A549 (cell line): Measurements from ENCODE around the gene DHRS11. TPM values are rescaled to one million over a fixed set of nuclear protein-coding genes. Genes with fewer than 3 reads are reported as not detected.

Experiments used
- BHLHE40 ChIP-seq: IDR thresholded peaks from 2 replicates; pipeline ENCODE4 v1.6.1; 2012; ENCODE audit warnings: low read depth, low read length, inconsistent platforms
- CBX2 ChIP-seq: fragments of 200-600 bp; sonication (generic); IDR thresholded peaks from 2 replicates; pipeline ENCODE4 v1.6.1; 2016; ENCODE audit warnings: low read depth, mild to moderate bottlenecking, borderline replicate concordance
- CBX8 ChIP-seq: fragments of 200-600 bp; sonication (generic); IDR thresholded peaks from 2 replicates; pipeline ENCODE4 v1.6.1; 2016
- CHD2 ChIP-seq: fragments of 150-350 bp; IDR thresholded peaks from 2 replicates; pipeline ENCODE4 v1.6.1; 2014; ENCODE audit warnings: low read length; ENCODE audit not compliant: partially characterized antibody
- E2F6 ChIP-seq: IDR thresholded peaks from 2 replicates; pipeline ENCODE4 v1.6.1; 2012; ENCODE audit warnings: low read depth, borderline replicate concordance
- ELK1 ChIP-seq: fragments of 150-350 bp; IDR thresholded peaks from 2 replicates; pipeline ENCODE4 v1.6.1; 2014; ENCODE audit warnings: low read depth, mild to moderate bottlenecking, low read length
- EP300 ChIP-seq, 2 experiments: fragments of >200 bp; sonication (Bioruptor Twin); formaldehyde crosslinking; IDR thresholded peaks; 2 replicates in 1 of 2; 3 replicates in 1 of 2; pipeline ENCODE4 v1.6.1; 2016 to 2017
- FOSB ChIP-seq: fragments of 250-450 bp; sonication (Bioruptor Pico); IDR thresholded peaks from 2 replicates; pipeline ENCODE4 v1.5.0; 2020; ENCODE audit warnings: mild to moderate bottlenecking, moderate library complexity
- FOXS1 ChIP-seq: fragments of 250-450 bp; sonication (Bioruptor Pico); IDR thresholded peaks from 2 replicates; pipeline ENCODE4 v1.5.0; 2020; ENCODE audit warnings: mild to moderate bottlenecking, moderate library complexity
- HES2 ChIP-seq: fragments of >200 bp; sonication (Bioruptor Twin); formaldehyde crosslinking; IDR thresholded peaks from 2 replicates; pipeline ENCODE4 v1.6.1; 2016
- HEYL ChIP-seq: fragments of 250-450 bp; sonication (Bioruptor Pico); IDR thresholded peaks from 2 replicates; pipeline ENCODE4 v1.8.0; 2021; ENCODE audit warnings: mild to moderate bottlenecking, moderate library complexity
- HOXB13 ChIP-seq: fragments of 250-450 bp; sonication (Bioruptor Pico); IDR thresholded peaks from 2 replicates; pipeline ENCODE4 v1.5.0; 2020; ENCODE audit warnings: low read depth, mild to moderate bottlenecking, moderate library complexity
- JUNB ChIP-seq: fragments of >200 bp; sonication (Bioruptor Twin); formaldehyde crosslinking; IDR thresholded peaks from 2 replicates; pipeline ENCODE4 v1.6.1; 2016
- KDM1A ChIP-seq: fragments of 200-600 bp; sonication (generic); IDR thresholded peaks from 2 replicates; pipeline ENCODE4 v1.6.1; 2016; ENCODE audit warnings: low read depth, mild to moderate bottlenecking
- KDM5A ChIP-seq: fragments of 200-600 bp; sonication (generic); IDR thresholded peaks from 2 replicates; pipeline ENCODE4 v1.6.1; 2016; ENCODE audit warnings: antibody characterized with exemption, mild to moderate bottlenecking
- NPAS2 ChIP-seq: fragments of 250-450 bp; sonication (Bioruptor Pico); IDR thresholded peaks from 2 replicates; pipeline ENCODE4 v1.8.0; 2022; ENCODE audit warnings: mild to moderate bottlenecking, moderate library complexity, borderline replicate concordance
- POLR2A ChIP-seq: IDR thresholded peaks from 2 replicates; pipeline ENCODE4 v1.6.1; 2012; ENCODE audit warnings: mild to moderate bottlenecking, low read length
- RAD21 ChIP-seq, 2 experiments: fragments of >200 bp in 1 of 2; sonication (Bioruptor Twin) in 1 of 2; formaldehyde crosslinking in 1 of 2; IDR thresholded peaks in 1 of 2; conservative IDR thresholded peaks in 1 of 2; 2 replicates in 1 of 2; 3 replicates in 1 of 2; pipeline ENCODE4 v1.6.1; 2012 to 2018; ENCODE audit warnings: inconsistent platforms in 1 of 2
- REST ChIP-seq: fragments of 200-600 bp; sonication (generic); IDR thresholded peaks from 2 replicates; pipeline ENCODE4 v1.6.1; 2016; ENCODE audit warnings: antibody characterized with exemption, mild to moderate bottlenecking, moderate library complexity
- SREBF2 ChIP-seq: fragments of 450-650 bp; IDR thresholded peaks from 2 replicates; pipeline ENCODE4 v1.6.1; 2014; ENCODE audit warnings: mild to moderate bottlenecking, moderate library complexity
- TFCP2L1 ChIP-seq: fragments of 250-450 bp; sonication (Bioruptor Pico); IDR thresholded peaks from 2 replicates; pipeline ENCODE4 v1.5.0; 2021; ENCODE audit warnings: mild to moderate bottlenecking
- TP53 ChIP-seq: fragments of 250-450 bp; sonication (Bioruptor Pico); IDR thresholded peaks from 2 replicates; pipeline ENCODE4 v1.5.0; 2021; ENCODE audit warnings: mild to moderate bottlenecking, moderate library complexity
- USF2 ChIP-seq: fragments of 450-650 bp; IDR thresholded peaks from 2 replicates; pipeline ENCODE4 v1.6.1; 2014; ENCODE audit warnings: antibody characterized with exemption
- ZSCAN20 ChIP-seq: fragments of 250-450 bp; sonication (Bioruptor Pico); IDR thresholded peaks from 2 replicates; pipeline ENCODE4 v1.8.0; 2022; ENCODE audit warnings: mild to moderate bottlenecking, moderate library complexity
- polyA plus RNA-seq, 4 experiments: library from polyadenylated mRNA; depleted of rRNA in 3 of 4; stranded (reverse); fragments of >200 nt; fragmentation: RNase III in 1 of 4; extraction: RNeasy Plus Mini Kit Qiagen cat#74134 plus additional on column Dnase treatment in 1 of 4; gene quantifications; 2 replicates in 3 of 4; 3 replicates in 1 of 4; pipeline ENCODE4 v1.2.3, GENCODE V29; 2011 to 2017

Gene DHRS11
- polyA plus RNA-seq, 2 of the 4 experiments (the other 2 are of a cell fraction): 9.5 to 9.6 TPM

- TF ChIP-seq ZSCAN20 (CRISPR knock-in tag): no peak
- TF ChIP-seq POLR2A: peak; percentile 44
- TF ChIP-seq TFCP2L1 (CRISPR knock-in tag): peak; percentile 76; the same call in 1 of the 2 replicates
- 0 out of 2 replicates have a peak, but pooled peaks have one; percentile 15 for TF ChIP-seq KDM5A
- TF ChIP-seq RAD21 (conservative IDR thresholded peaks at IDR 0.05 in 1 of 2, IDR thresholded peaks at IDR 0.05 in 1 of 2): no peak
- TF ChIP-seq USF2: no peak
- peak; percentile 64; the same call in 1 of the 2 replicates for TF ChIP-seq FOSB
- no peak for TF ChIP-seq NPAS2 (CRISPR knock-in tag)
- no peak for TF ChIP-seq JUNB
- TF ChIP-seq BHLHE40: no peak
- TF ChIP-seq CBX8: no peak
- peak; percentile 67; the same call in 1 of the 2 replicates for TF ChIP-seq E2F6
- TF ChIP-seq CBX2: no peak
- TF ChIP-seq TP53 (CRISPR knock-in tag): no peak
- peak; percentile 73; the same call in 1 of the 2 replicates for TF ChIP-seq REST
- 0 out of 2 replicates have a peak, but pooled peaks have one; percentile 9 for TF ChIP-seq FOXS1
- TF ChIP-seq HOXB13 (CRISPR knock-in tag): no peak
- TF ChIP-seq HES2: no peak
- TF ChIP-seq ELK1: no peak
- TF ChIP-seq EP300 (IDR thresholded peaks at IDR 0.05): no peak
- no peak for TF ChIP-seq HEYL (CRISPR knock-in tag)
- peak; percentile 87 for TF ChIP-seq CHD2
- TF ChIP-seq KDM1A: no peak
- no peak for TF ChIP-seq SREBF2
These were observed 45.9 kb upstream of the DHRS11 start (continued) for GRCh38 chr17:36545465-36546417.
